ENCODE measurements around the gene HES5. TPM values are rescaled to one million over a fixed set of nuclear protein-coding genes. Genes with fewer than 3 reads are reported as not detected.
A peak's percentile ranks its signal among the peaks of the same experiment; 100 is the strongest.

HES5 gene
- total RNA-seq, 1 donor: not detected

GRCh38 chr1:2556678-2557481 lies 26.8 kb upstream of the HES5 start:
- H3K4me1 ChIP-seq (ENCODE audit: insufficient read depth, low read length): peaks cover 6% of the 10 kb centered on the region
- H4K20me1 ChIP-seq (ENCODE audit: insufficient read depth, low read length): no peaks in the 10 kb centered on the region
- peak overlapping the region; percentile 94 for H2AFZ ChIP-seq (ENCODE audit: low read length)
- H3K9me3 ChIP-seq (ENCODE audit: low read depth, low read length): no peaks in the 10 kb centered on the region
- peak; percentile 94 for DNase-seq (ENCODE audit: insufficient read length, low spot score, missing footprints)
- no peaks in the 10 kb centered on the region for H3K27me3 ChIP-seq (ENCODE audit: insufficient read depth, low read length)
- TF ChIP-seq CTCF (IDR thresholded peaks at IDR 0.05; ENCODE audit: extremely low read depth, low read depth, low read length): no peak
- H3K4me2 ChIP-seq (ENCODE audit: insufficient read depth, low read length): peak overlapping the region; percentile 95
- H3K36me3 ChIP-seq (ENCODE audit: insufficient read depth, low read length): no peaks in the 10 kb centered on the region
- peak overlapping the region; percentile 90 for H3K4me3 ChIP-seq (ENCODE audit: insufficient read depth, low read length)
- H3K27ac ChIP-seq (ENCODE audit: low read depth, low read length): peak overlapping the region; percentile 79
- H3K79me2 ChIP-seq (ENCODE audit: insufficient read depth, low read length): peaks cover 3% of the 10 kb centered on the region

- DNase-seq (ENCODE audit: insufficient read length, low spot score, missing footprints): peak; percentile 98
- Histone ChIP-seq H3K4me3 (ENCODE audit: insufficient read depth, low read length) (peak within 1 kb of the TSS; percentile 90), H3K27ac (ENCODE audit: low read depth, low read length) (peak within 1 kb of the TSS; percentile 79), H3K79me2 (ENCODE audit: insufficient read depth, low read length) (peaks cover 3% of the 10 kb centered on the region), H2AFZ (ENCODE audit: low read length) (peak within 1 kb of the TSS; percentile 94), H4K20me1 (ENCODE audit: insufficient read depth, low read length) (no peaks in the 10 kb centered on the region), H3K36me3 (ENCODE audit: insufficient read depth, low read length) (no peaks in the 10 kb centered on the region), H3K4me1 (ENCODE audit: insufficient read depth, low read length) (peaks cover 6% of the 10 kb centered on the region), H3K9me3 (ENCODE audit: low read depth, low read length) (no peaks in the 10 kb centered on the region), H3K4me2 (ENCODE audit: insufficient read depth, low read length) (peak within 1 kb of the TSS; percentile 95), H3K27me3 (ENCODE audit: insufficient read depth, low read length) (no peaks in the 10 kb centered on the region)
- TF ChIP-seq CTCF (IDR thresholded peaks at IDR 0.05; ENCODE audit: extremely low read depth, low read depth, low read length): no peak
These were observed 26.2 kb upstream of the HES5 start, which contains the start of gene TNFRSF14 for GRCh38 chr1:2556277-2556677. TNFRSF14 (plus strand) TSS chr1:2556371; CDS start chr1:2556665, 294 bp downstream.

DNA sequence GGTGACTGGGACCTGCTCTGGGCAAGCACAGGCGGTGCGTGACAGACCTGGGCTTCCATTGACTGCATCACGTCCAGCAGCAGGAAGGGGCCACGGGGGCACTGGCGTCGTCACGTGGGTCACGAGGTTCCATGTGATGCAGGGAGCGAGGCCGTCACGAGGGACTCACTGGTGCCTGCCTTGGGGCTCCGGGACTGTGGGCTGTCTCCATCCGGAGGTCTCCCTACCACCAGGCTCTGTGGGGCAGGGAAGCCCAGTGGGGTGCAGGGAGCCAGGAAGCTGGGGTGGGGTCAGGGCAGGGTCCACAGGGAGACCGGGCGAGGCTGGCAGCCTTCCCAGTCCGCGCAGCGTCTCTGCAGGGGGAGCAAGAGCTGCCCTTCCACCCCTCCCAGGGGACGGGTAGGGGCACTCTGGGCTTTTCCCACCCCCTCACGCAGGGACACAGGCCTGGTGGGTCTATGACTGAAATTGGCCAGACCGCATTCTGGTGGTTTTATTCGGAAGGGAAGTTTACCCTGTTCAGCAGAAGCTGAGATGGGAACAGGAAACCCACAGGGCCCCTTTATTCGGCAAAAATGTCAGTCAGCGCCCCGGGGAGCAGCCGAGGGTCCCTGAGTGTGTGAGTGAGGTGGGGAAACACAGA lies 25.7 kb upstream of the HES5 start:
- H3K27me3 ChIP-seq (ENCODE audit: insufficient read depth, low read length): no peaks in the 10 kb centered on the region
- TF ChIP-seq CTCF (IDR thresholded peaks at IDR 0.05; ENCODE audit: extremely low read depth, low read depth, low read length): no peak
- H3K36me3 ChIP-seq (ENCODE audit: insufficient read depth, low read length): no peaks in the 10 kb centered on the region
- peak overlapping the region; percentile 94 for H2AFZ ChIP-seq (ENCODE audit: low read length)
- peaks cover 6% of the 10 kb centered on the region for H3K4me1 ChIP-seq (ENCODE audit: insufficient read depth, low read length)
- DNase-seq (ENCODE audit: insufficient read length, low spot score, missing footprints): peak; percentile 97
- peak overlapping the region; percentile 90 for H3K4me3 ChIP-seq (ENCODE audit: insufficient read depth, low read length)
- no peaks in the 10 kb centered on the region for H4K20me1 ChIP-seq (ENCODE audit: insufficient read depth, low read length)
- H3K4me2 ChIP-seq (ENCODE audit: insufficient read depth, low read length): peak overlapping the region; percentile 95
- H3K9me3 ChIP-seq (ENCODE audit: low read depth, low read length): no peaks in the 10 kb centered on the region
- H3K27ac ChIP-seq (ENCODE audit: low read depth, low read length): peak overlapping the region; percentile 79
- H3K79me2 ChIP-seq (ENCODE audit: insufficient read depth, low read length): peaks cover 3% of the 10 kb centered on the region

Data from osteoblast (primary cell).